RPMI8226 (cell line): Measurements from ENCODE around the gene HPDL.

Experiments
- DNase-seq: peaks from one replicate; pipeline ENCODE4 v3.0.0-alpha.2; 2015

The HPDL gene

DNA sequence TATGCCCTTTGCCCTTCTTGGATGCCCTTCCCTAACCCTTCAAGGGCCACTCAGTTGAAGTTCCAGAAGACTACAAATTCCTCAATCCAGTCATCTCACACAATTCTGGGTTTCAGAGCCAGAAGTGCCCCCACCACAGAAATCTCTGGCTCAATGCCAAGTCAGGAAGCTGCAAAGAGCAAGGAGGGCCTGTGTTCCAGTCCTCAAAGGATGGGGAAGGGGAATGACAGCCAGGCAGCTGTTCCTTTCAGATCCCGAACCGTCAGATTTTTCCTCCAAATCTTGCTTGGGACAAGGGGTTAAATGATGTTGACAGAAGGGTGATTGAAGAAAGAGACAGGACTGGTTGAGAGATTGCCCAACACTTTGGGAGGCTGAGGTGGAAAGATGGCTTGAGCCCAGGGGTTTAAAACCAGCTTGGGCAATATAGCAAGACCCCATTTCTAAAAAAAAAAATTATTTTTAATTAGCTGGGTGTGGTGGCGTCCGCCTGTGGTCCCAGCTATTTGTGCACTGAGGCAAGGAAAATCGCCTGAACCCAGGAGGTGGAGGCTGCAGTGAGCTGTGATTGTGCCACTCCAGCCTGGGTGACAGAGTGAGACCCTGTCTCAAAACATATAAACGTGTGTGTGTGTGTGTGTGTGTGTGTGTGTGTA, 716 bp upstream of the HPDL start:
- DNase-seq = no peak

DNA sequence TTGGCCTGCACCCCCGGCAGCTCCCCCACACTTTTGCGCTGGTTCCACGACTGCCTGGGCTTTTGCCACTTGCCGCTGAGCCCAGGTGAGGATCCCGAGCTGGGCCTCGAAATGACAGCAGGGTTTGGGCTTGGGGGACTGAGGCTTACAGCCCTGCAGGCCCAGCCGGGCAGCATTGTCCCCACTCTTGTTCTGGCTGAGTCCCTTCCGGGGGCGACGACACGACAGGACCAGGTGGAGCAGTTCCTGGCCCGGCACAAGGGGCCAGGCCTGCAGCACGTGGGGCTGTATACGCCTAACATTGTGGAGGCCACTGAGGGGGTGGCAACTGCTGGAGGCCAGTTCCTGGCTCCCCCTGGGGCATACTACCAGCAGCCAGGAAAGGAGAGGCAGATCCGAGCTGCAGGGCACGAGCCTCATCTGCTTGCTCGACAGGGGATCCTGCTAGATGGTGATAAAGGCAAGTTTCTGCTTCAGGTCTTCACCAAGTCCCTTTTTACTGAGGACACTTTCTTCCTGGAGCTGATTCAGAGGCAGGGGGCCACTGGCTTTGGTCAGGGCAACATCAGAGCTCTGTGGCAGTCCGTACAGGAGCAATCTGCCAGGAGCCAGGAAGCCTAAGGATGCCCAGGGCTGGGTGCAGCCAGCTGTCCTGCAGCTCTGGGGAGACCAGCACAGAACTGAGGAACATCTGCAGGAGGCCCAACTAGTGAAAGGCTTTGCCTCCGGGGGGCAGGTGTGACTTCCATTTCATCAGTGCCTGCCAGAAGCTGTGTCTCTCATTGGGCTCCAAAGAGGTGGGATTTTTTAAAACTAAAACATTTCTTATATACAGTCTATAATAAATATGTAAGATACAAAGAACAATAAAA, 1.2 kb downstream of the HPDL start:
- peak; percentile 51 for DNase-seq

DNA sequence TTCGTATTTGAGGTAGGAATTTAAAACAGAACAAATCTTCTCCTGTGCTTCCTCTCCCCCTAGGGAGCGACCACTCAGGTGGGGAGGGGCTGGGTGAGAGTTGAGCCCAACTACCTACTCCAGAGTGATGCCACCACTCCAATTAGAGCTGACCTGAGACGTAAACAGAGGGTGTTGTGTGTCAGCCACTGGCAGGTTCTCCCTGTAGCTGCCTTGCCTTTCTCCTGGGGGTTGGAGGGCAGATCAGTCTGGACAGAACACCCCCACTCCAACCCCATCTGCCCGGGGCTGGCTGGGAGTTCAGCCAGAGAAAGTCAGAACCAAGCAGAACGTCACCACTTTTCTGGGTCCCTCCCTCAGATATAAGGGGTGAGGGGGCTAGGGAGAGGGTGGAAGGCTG, 2.0 kb downstream of the HPDL start:
- DNase-seq = no peak

- no peak for DNase-seq
Observed at GRCh38 chr1:45329445-45329844, 2.8 kb downstream of the HPDL start.

DNA sequence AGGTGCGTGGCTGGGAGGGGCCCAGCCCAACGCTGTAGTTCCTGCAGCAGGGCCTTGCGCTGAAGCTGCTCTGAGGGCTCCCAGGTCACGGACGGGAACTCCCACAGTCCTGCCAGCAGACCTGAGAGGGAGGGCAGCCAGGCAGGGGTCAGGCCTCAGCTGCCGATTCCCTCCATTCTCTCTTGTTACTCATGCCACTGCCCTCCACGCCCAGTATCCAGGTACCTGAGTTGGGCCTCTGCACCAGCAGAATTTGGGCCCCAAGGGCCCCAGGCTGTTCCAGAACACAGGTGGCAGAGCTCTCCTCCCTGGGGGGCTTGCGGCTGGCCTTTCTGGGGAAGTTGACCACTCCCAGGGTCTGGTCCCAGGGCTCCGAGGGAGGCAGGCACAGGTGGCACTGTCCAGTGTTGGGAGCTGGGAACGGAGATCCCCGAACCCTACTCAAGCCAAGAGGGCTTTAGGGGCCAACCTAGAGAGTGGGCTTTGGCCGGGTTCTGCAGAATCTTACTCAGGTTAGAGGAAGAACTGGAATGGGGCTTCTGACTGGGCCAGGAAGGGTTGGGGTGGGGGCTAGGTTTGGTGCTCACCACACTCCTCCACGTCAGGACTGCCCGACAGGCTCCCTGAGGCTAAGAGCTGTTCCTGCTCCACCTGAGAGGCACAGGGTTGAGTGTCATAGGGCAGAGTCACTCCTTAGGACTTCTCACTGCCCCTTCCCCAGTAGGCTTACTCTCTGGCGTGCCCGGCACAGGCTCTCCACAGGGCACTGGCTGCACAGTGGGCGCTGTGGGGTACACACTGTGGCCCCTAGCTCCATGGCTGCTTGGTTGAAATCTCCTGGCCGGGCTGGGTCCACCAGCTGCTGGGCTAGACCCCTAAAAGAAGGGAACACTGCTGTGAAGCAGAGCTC, 5.0 kb downstream of the HPDL start:
- no peak for DNase-seq

GRCh38 chr1:45332346-45332720, 5.6 kb downstream of the HPDL start:
- DNase-seq = no peak

DNA sequence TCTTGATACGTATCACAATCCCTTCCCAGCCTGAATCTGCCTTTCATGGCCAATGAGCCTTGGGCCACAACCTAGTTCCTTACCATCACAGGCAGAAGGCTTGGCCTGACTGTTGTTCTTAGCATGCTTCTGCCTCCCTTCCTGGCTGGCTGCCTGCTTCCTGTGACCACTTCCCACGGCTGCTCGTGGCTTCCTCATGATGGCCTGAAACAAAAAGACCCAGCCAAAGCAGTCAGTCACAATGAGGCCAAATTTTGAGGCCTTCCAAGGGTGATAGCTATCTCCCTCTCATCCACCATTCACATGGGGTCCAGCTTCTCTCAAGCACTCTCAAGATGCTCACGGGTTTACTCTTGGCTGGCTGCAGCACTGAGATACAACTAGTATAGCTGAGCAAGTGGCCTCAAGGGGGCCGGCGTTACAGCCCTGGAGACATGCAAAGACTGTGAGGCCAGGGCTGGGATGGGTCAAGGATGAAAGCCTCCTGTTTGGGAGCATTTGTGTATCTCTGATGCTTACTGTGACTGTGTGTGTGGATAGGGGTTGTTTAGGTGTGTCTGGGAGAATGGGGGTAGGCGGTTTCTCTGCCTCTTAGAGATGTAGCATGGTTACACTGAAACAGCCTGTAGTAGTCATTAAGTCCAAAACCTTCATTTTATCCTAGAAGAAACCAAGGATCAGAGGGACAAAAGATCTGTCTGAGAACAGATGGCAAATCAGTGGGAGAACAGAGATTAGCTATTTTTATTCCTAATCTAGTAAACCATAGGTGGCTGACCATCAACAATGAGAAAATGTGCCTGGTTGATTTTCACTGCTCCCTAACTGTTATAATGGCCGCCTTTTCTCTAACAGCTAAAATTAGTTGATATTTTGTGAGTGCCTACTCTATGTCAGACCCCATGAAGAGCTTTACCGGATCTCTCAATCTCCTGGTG, 7.9 kb downstream of the HPDL start:
- no peak for DNase-seq

- DNase-seq = no peak
Observed at GRCh38 chr1:45335855-45336324, 9.2 kb downstream of the HPDL start.

GRCh38 chr1:45337630-45338325, 11.1 kb downstream of the HPDL start:
- no peak for DNase-seq

- DNase-seq = peak; percentile 98
Observed at GRCh38 chr1:45339789-45340558, 13.3 kb downstream of the HPDL start, which contains the start of the genes MUTYH and TOE1. Gene MUTYH, minus strand, starts transcription at chr1:45340440. Its CDS starts 5,935 bp downstream, at chr1:45334505. Gene TOE1, plus strand, starts transcription at chr1:45340170. Its CDS starts 83 bp downstream, at chr1:45340253.

DNA sequence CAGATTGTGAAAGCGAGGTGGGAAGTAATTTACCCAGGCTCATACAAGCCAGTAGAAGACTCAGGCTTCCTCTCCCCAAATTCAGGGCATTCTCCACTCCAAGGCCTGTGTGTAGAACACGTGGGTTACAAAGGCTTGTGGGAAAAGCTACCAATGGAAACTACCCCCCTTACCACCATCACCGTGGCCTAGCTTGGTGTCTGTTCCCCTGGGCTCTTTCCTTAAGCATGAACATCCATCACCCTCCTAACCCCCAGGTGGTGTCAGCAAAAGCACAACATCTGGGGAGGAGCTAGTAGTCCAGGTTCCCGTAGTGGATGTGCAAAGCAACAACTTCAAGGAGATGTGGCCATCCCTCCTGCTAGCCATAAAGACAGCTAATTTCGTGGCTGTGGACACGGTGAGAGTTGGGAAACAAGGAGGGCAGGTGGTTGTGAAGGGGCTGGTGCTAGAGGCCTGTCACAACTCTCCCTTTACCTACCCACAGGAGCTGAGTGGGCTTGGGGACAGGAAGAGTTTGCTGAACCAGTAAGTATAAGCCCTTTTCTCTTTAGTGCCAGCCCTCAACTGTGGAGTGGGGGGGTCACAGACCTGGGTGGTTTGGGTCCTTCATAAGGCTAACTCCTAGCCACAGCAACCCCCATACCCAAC, 14.2 kb downstream of the HPDL start:
- DNase-seq = peak; percentile 71

GRCh38 chr1:45344499-45344898, 17.8 kb downstream of the HPDL start:
- DNase-seq = no peak

DNA sequence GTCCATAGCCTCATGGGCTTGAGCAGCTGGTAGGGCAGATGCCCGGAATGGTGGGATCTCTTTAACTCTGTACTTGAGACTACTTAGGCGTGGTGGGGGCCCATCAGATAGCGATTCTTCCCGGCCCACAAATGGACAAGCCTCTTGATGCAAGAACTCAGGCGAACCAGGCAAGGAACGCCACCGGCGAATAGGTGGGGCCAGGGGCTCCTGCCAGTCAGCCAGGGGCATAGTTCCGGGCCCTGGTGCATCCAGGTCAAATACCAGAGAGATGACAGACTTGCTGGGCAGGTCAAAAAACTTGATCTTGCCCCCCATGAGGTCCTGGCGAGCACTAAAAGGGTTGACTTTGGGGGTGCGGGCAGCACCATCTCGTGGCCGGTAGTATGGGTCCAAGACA, 18.3 kb downstream of the HPDL start:
- no peak for DNase-seq

- DNase-seq = no peak
Observed at GRCh38 chr1:45346473-45346872, 19.8 kb downstream of the HPDL start.

DNA sequence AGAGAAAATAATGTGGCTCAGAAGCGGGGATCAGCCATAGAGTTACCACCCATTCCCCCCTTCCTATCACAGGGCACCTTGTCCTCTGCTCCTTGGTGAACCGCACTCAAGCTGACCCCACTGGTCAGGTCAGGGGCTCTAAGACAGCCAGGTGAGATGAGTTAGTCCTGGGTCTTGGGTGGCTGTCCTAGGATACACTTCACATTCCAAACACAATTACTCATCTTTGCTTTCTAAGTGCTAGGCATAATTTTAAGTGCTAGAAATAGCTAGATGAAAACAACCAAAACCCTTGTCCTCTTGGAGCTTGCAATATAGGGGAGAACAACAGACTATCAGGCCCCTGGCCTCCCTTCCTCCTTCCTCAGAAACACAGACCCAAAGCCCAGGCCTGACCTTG, 21.3 kb downstream of the HPDL start:
- no peak for DNase-seq

DNA sequence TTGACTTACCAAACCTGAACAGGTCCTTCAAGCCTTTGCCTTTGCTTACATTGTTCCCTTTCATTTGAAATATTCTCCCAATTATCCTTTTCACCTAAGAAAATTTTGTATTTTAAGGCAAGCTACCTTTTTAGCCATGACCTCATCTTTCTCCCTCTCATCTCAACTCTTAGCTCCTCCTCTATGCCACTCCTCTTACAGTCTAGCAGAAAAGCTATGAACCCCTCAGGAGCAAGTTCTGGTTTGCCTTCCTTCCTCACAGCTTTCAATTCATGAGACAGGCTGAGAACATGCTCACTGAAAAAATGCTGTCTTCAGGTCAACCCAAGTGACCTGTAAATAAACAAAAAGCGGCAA, 21.9 kb downstream of the HPDL start:
- no peak for DNase-seq

DNA sequence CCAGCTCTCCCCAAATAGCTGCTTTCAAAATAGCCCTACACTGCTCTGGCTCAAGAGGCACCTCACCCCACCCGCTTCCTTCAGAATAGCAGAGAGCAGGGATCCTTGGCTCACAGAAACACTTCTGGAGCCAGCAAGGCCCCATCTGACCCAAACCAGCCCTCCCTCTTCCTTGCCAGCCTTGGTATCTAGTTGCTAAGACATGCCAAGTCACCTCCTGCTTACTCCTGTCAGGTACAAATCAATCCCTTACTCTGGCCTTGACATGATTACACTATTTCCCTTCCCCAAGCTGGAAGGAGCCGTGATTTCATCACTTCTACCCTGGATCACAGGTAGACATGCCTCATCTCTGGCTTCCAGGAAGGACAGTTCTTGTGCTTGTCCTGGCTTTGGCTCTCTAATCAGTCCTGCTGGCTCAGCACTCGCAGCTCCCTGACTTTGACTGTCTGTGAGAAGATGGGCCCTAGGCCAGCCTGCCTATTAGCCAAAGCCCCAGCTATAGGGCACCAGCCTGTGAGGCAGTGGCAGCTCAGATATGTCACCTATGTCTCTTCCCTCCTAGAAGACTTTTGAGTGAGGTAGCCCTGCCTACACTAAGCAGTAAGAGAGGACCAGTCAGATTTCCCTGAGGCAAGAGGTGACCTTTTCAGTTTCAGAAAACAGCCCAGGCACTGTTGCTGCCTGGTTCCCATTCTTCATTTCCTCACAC, 22.4 kb downstream of the HPDL start:
- peak; percentile 83 for DNase-seq

DNA sequence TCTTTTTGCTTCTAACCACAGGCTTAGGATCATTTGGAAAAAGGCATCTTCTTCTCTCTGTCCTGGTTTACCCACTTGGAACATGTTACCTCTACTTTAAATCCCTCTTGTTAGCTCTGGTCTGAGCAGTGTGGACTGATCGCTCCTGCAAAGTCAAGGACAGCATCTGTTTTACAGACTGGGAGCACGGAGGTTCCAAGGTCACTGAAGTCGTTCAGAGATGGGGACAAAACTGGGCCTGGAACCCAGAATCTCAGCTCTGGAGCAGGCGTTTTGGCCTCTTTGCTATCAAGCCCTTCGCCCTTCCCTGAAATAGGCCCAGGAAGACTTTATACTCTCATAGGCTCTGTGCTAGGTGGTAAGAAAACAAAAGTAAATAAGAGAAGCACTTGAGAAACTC, 24.8 kb downstream of the HPDL start:
- DNase-seq = no peak

- no peak for DNase-seq
Observed at GRCh38 chr1:45353685-45354084, 27.0 kb downstream of the HPDL start.
